AG09309 (cell line): ENCODE data around the gene GPHN.

ENCODE experiments used
- DNase-seq: peaks from one replicate; pipeline ENCODE4 v3.0.0-alpha.2; 2010; ENCODE audit warnings: low read depth
- H3K4me3 ChIP-seq: 2 replicates; pipeline ENCODE4 v1.5.1; 2011; ENCODE audit warnings: mild to moderate bottlenecking, low read depth, low read length, moderate library complexity; ENCODE audit not compliant: control insufficient read depth
- TF ChIP-seq, protein P1 (sequence below): IDR thresholded peaks from 2 replicates; pipeline ENCODE4 v1.5.1; 2011; ENCODE audit warnings: mild to moderate bottlenecking, low read depth, low read length, inconsistent platforms; ENCODE audit not compliant: insufficient read depth, control insufficient read depth; ENCODE audit errors: missing control alignments

Gene GPHN

DNA sequence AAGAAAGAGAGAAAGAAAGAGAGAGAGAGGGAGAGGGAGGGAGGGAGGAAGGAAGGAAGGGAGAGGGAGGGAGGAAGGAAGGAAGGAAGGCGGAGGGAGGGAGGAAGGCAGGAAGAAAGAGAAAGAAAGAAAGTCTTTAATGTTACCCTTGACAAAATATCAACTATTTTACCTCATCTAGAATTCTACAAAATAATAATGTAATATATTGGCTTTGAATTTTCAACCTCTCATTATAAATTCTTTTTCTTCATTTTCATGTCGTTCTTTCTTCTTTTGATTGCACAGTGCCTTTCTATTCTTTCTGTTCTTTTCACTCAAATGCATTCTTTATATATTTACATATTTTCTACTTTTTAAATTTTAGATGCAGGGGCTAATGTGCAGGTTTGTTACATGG is 621.8 kb downstream of the GPHN start:
- no peak for DNase-seq
- TF ChIP-seq, protein P1, sequence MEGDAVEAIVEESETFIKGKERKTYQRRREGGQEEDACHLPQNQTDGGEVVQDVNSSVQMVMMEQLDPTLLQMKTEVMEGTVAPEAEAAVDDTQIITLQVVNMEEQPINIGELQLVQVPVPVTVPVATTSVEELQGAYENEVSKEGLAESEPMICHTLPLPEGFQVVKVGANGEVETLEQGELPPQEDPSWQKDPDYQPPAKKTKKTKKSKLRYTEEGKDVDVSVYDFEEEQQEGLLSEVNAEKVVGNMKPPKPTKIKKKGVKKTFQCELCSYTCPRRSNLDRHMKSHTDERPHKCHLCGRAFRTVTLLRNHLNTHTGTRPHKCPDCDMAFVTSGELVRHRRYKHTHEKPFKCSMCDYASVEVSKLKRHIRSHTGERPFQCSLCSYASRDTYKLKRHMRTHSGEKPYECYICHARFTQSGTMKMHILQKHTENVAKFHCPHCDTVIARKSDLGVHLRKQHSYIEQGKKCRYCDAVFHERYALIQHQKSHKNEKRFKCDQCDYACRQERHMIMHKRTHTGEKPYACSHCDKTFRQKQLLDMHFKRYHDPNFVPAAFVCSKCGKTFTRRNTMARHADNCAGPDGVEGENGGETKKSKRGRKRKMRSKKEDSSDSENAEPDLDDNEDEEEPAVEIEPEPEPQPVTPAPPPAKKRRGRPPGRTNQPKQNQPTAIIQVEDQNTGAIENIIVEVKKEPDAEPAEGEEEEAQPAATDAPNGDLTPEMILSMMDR, result no peak

DNA sequence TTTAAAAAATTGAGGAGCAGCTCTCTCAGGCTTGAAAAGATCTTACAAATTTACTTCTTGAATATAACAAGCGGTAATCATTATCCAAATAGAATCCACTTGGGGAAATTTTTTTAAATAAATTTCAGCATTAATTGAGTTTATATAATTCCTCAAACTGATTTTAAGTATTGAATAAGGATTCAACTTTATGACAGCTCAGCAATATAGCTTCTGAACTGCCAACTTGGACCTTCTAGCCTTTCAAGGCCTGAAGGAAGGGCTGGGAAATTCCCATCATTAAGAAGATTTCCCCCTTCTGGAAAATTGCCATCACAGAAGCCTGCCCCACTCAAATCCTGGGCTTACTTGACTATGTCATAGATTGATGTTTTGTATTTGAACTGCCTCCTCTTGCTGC is 623.7 kb downstream of the GPHN start:
- TF ChIP-seq, protein P1, result no peak
- no peak overlapping the region for H3K4me3 ChIP-seq
- DNase-seq, result no peak

More for the DNA sequence above, 621.8 kb downstream of the GPHN start:
- no peak overlapping the region for H3K4me3 ChIP-seq

DNA sequence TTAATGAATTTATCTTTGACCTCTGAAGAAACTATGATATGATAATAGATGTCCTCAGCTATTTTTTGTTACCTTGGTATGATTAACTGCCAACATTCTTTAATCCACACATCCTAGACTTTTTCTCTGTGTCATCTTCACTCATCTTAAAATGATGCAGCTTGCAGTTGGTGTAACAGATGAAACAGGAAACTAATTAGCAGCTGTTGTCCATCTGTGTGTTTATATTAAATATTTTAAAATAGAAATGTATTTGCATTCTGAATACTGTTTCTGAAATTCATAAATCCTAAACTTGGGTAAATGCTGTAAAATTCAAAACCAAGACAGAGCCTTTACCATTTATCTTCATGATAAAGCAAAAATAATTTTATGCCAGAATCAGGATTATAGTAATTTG is 625.2 kb downstream of the GPHN start:
- H3K4me3 ChIP-seq, result no peak overlapping the region
- no peak for DNase-seq
- TF ChIP-seq, protein P1, result no peak

DNA sequence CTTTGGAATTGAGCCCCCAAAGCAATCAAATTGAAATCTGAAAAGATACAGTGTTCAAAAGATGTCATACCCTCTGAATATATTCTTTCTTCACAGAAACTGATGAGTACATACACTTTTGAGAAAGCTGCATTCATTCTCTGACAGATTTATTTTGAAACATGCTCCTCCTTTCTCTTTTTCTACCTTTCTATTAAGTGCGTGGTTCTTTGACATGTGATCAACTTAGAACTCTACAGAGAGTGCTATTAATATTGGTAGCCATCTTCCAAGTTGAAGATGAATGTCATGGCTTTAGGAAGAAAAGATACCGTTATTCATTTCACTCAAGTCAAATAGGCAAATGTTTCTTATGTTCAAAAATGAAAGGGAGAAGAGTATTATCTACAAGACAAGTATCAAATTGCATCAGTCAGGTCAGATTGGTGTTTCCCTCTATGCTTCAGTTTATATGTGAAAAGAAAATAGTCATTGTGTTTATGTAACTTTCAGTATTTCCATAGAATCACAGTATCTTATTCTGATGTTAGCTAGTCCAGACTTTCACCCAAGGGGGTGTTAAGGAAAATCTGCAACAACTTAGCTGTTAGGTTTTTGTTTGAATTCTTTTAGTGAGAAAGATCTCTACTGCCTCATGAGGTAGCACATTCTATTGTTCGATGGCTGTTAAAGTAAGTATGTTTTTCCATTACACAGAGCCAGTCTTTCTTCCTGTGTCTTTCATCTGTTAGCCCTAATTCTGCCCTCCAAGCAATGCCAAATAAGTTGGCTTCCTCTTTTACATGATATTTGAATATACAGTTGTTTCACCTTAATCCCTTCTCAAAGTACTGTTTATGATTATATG is 625.9 kb downstream of the GPHN start:
- TF ChIP-seq, protein P1, result peak; percentile 2
- no peak for DNase-seq

DNA sequence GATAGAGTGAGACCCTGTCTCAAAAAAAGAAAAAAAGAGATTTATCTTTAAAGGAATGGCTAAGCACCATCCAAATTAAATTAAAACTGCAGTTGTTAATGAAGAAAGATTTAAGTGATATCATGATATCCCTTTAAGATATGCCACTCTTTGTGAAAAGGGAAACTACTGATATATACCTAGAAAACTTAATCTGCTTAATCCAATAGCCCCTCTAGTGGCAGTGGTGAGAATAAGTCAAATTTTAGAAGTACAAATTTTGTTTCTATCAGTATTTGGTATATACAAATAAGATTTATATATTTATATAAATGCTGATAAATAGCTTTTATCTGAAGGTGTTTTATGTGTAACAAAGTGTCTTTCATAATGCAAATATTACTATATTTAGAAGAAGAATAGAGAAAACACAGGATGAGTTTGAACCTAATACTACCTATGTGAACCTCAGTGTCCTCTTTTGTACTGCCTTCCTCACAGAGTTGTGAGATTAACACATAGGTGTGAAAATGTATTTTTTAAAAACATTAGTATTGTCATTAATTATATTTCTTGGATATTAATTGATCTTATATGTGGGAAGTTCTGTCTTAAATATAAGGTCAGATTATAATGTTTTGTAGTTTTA is 629.9 kb downstream of the GPHN start:
- TF ChIP-seq, protein P1, result peak; percentile 57
- no peak for DNase-seq

More for the DNA sequence above, 625.9 kb downstream of the GPHN start:
- H3K4me3 ChIP-seq, result no peak overlapping the region

DNA sequence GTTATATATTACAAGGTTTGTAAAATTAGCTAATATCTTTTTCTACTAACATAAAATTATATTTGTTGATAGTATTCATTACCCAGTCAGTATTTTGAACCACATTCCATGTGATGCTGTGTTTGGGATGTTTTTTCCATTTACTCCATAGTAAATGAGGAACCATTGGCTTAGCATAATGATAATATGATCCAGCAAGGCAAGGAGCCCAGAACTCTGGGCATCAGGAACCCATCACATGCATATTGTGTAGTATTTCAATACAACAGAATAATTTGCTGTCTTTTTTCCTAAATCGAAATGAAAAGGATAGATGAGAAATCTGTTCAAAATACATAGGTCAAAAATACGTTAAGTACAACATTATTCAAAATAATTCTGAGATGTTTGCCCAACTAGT is 632.6 kb downstream of the GPHN start:
- TF ChIP-seq, protein P1, result no peak
- no peak for DNase-seq

More for the DNA sequence above, 629.9 kb downstream of the GPHN start:
- H3K4me3 ChIP-seq, result no peak overlapping the region

More for the DNA sequence above, 632.6 kb downstream of the GPHN start:
- no peak overlapping the region for H3K4me3 ChIP-seq
